IMR-90 (cell line): ENCODE results near the gene SUDS3. TPM values are rescaled to one million over a fixed set of nuclear protein-coding genes. Genes with fewer than 3 reads are reported as not detected.

ENCODE experiments used
- ATAC-seq: fragments of 200-7000 bp; cut with Tn5 transposase; 2 replicates; pipeline ENCODE4 v1.9.1; 2020; ENCODE audit warnings: low read depth, mild to moderate bottlenecking, moderate library complexity
- BruUV-seq: library from RNA; stranded (reverse); fragments of 400-500 nt; replicated peaks from 2 replicates; lab custom pipeline; 2021; lab: Mats Ljungman, UMichigan
- CTCF ChIA-PET: fragments of 300-600 bp; formaldehyde crosslinking; extraction: SDS; loops from one replicate; lab custom pipeline; 2021; ENCODE audit warnings: antibody characterized with exemption; lab: Yijun Ruan, JAX
- POLR2A ChIA-PET: fragments of 300-600 bp; sonication (Branson Sonifier 250); formaldehyde crosslinking; loops from one replicate; lab custom pipeline; 2022; ENCODE audit warnings: antibody characterized with exemption; ENCODE audit not compliant: unreplicated experiment; lab: Charles Lee
- DNase-seq: peaks from one replicate; pipeline ENCODE4 v3.0.0; 2013
- H2AFZ ChIP-seq: replicated peaks from 2 replicates; pipeline ENCODE3; 2013; ENCODE audit warnings: low read length, mild to moderate bottlenecking; ENCODE audit not compliant: poor library complexity
- H2AK5ac ChIP-seq: 2 replicates; pipeline ENCODE4 v1.6.1; 2013; ENCODE audit warnings: low read depth, low read length, inconsistent platforms
- H2AK9ac ChIP-seq: replicated peaks from 2 replicates; pipeline ENCODE3; 2013; ENCODE audit warnings: mild to moderate bottlenecking, low read depth, low read length, moderate library complexity; ENCODE audit not compliant: poor library complexity
- H2BK120ac ChIP-seq: 2 replicates; pipeline ENCODE4 v1.6.1; 2013; ENCODE audit warnings: low read depth, low read length, inconsistent platforms
- H2BK15ac ChIP-seq: 3 replicates; pipeline ENCODE4 v1.6.1; 2013; ENCODE audit warnings: low read depth, low read length, inconsistent platforms
- H2BK20ac ChIP-seq: 2 replicates; pipeline ENCODE4 v1.6.1; 2013; ENCODE audit warnings: low read depth, mild to moderate bottlenecking, inconsistent platforms, low read length, moderate library complexity
- H2BK5ac ChIP-seq: 2 replicates; pipeline ENCODE4 v1.6.1; 2013; ENCODE audit warnings: mild to moderate bottlenecking, low read depth, low read length, inconsistent platforms; ENCODE audit not compliant: poor library complexity, severe bottlenecking
- H3K14ac ChIP-seq: replicated peaks from 2 replicates; pipeline ENCODE4 v1.6.1; 2013; ENCODE audit warnings: low read depth, low read length, inconsistent platforms
- H3K18ac ChIP-seq: 2 replicates; pipeline ENCODE4 v1.6.1; 2013; ENCODE audit warnings: low read depth, low read length, control low read depth
- H3K23ac ChIP-seq: 2 replicates; pipeline ENCODE4 v1.6.1; 2013; ENCODE audit warnings: low read depth, low read length, inconsistent platforms
- H3K27ac ChIP-seq: 2 replicates; pipeline ENCODE4 v1.5.1; 2013; ENCODE audit warnings: mild to moderate bottlenecking, control low read depth, low read length; ENCODE audit not compliant: insufficient read depth
- H3K27me3 ChIP-seq: 2 replicates; pipeline ENCODE4 v1.6.1; 2013; ENCODE audit warnings: low read length; ENCODE audit not compliant: control insufficient read depth, insufficient read depth
- H3K36me3 ChIP-seq: 2 replicates; pipeline ENCODE4 v1.6.1; 2013; ENCODE audit warnings: low read length, mixed read lengths; ENCODE audit not compliant: control insufficient read depth, insufficient read depth
- H3K4ac ChIP-seq: 2 replicates; pipeline ENCODE4 v1.6.1; 2013; ENCODE audit warnings: low read depth, low read length, inconsistent platforms
- H3K4me1 ChIP-seq: 2 replicates; pipeline ENCODE4 v1.6.1; 2013; ENCODE audit warnings: low read length, mixed read lengths; ENCODE audit not compliant: control insufficient read depth, insufficient read depth
- H3K4me2 ChIP-seq: 2 replicates; pipeline ENCODE4 v1.6.1; 2013; ENCODE audit warnings: low read depth, mild to moderate bottlenecking, control low read depth, low read length, moderate library complexity
- H3K4me3 ChIP-seq: 2 replicates; pipeline ENCODE4 v1.5.1; 2013; ENCODE audit warnings: low read depth, mild to moderate bottlenecking, control low read depth, low read length, moderate library complexity; ENCODE audit not compliant: insufficient read depth
- H3K56ac ChIP-seq: 2 replicates; pipeline ENCODE4 v1.6.1; 2013; ENCODE audit warnings: low read length, inconsistent platforms; ENCODE audit not compliant: insufficient read depth; ENCODE audit errors: extremely low read depth
- H3K79me1 ChIP-seq, 2 experiments: 2 replicates each; pipeline ENCODE4 v1.6.1; 2013; ENCODE audit warnings: low read length in 2 of 2, inconsistent platforms in 1 of 2, low read depth in 1 of 2
- H3K9ac ChIP-seq: 2 replicates; pipeline ENCODE4 v1.6.1; 2013; ENCODE audit warnings: low read depth, low read length, control low read depth
- H3K9me1 ChIP-seq: 2 replicates; pipeline ENCODE4 v1.6.1; 2013; ENCODE audit warnings: low read length, inconsistent platforms; ENCODE audit not compliant: insufficient read depth
- H3K9me3 ChIP-seq: 2 replicates; pipeline ENCODE4 v1.6.1; 2013; ENCODE audit warnings: low read length; ENCODE audit not compliant: control insufficient read depth, insufficient read depth
- H4K20me1 ChIP-seq: 2 replicates; pipeline ENCODE4 v1.6.1; 2013; ENCODE audit warnings: low read length, inconsistent platforms; ENCODE audit not compliant: insufficient read depth
- H4K5ac ChIP-seq: 2 replicates; pipeline ENCODE4 v1.6.1; 2013; ENCODE audit warnings: mild to moderate bottlenecking, low read depth, low read length, control low read depth
- H4K8ac ChIP-seq, 2 experiments: 2 replicates each; pipeline ENCODE4 v1.6.1; 2013; ENCODE audit warnings: low read depth in 2 of 2, low read length in 2 of 2, control low read depth in 1 of 2, inconsistent platforms in 1 of 2
- H4K91ac ChIP-seq: 2 replicates; pipeline ENCODE4 v1.6.1; 2013; ENCODE audit warnings: low read depth, low read length, inconsistent platforms; ENCODE audit not compliant: insufficient read depth
- BHLHE40 ChIP-seq: fragments of 150-350 bp; IDR thresholded peaks from 2 replicates; pipeline ENCODE4 v1.6.1; 2016; ENCODE audit warnings: mild to moderate bottlenecking, low read depth, low read length
- CEBPB ChIP-seq: IDR thresholded peaks from 2 replicates; pipeline ENCODE4 v1.6.1; 2012; ENCODE audit warnings: low read depth, low read length, improper control_type of control experiment
- CHD1 ChIP-seq: IDR thresholded peaks from 2 replicates; pipeline ENCODE4 v1.6.1; 2012; ENCODE audit warnings: low read depth, low read length, improper control_type of control experiment
- ELK1 ChIP-seq: fragments of 150-350 bp; IDR thresholded peaks from 2 replicates; pipeline ENCODE4 v1.6.1; 2016; ENCODE audit warnings: low read depth, mild to moderate bottlenecking, low read length, moderate library complexity, borderline replicate concordance
- MAFK ChIP-seq: IDR thresholded peaks from 2 replicates; pipeline ENCODE4 v1.6.1; 2012; ENCODE audit warnings: low read depth, low read length, improper control_type of control experiment
- MXI1 ChIP-seq: IDR thresholded peaks from 2 replicates; pipeline ENCODE4 v1.6.1; 2012; ENCODE audit warnings: low read depth, mild to moderate bottlenecking, low read length, moderate library complexity, borderline replicate concordance
- RAD21 ChIP-seq: IDR thresholded peaks from 2 replicates; pipeline ENCODE4 v1.6.1; 2012; ENCODE audit warnings: low read length, improper control_type of control experiment
- RFX5 ChIP-seq: IDR thresholded peaks from 2 replicates; pipeline ENCODE4 v1.8.0; 2012; ENCODE audit warnings: low read depth, mild to moderate bottlenecking, low read length, moderate library complexity
- SMC3 ChIP-seq: fragments of 150-350 bp; IDR thresholded peaks from 2 replicates; pipeline ENCODE4 v1.6.1; 2016; ENCODE audit warnings: low read depth, mild to moderate bottlenecking, antibody characterized with exemption, low read length, moderate library complexity
- dilution Hi-C: fragments of 300-500 bp; cut with HindIII; formaldehyde crosslinking; loops from one replicate; pipeline ENCODE4 v1.14.3; 2018; ENCODE audit warnings: low sequenced_read_pairs; ENCODE audit not compliant: unreplicated experiment
- in situ Hi-C: fragments of 300-500 bp; cut with MboI; formaldehyde crosslinking; loops from 3 replicates; pipeline ENCODE4 v1.14.3; 2019; ENCODE audit warnings: low sequenced_read_pairs, inconsistent platforms, mixed read lengths
- intact Hi-C: fragments of 100-400 bp; cut with micrococcal nuclease; formaldehyde crosslinking; loops from 2 replicates; pipeline ENCODE4 v1.10.0; 2022
- polyA plus RNA-seq, 3 experiments: library from polyadenylated mRNA; depleted of rRNA; stranded (reverse); fragments of >200 nt; gene quantifications; 2 replicates each; pipeline ENCODE4 v1.2.3, GENCODE V29; 2012; ENCODE audit warnings: low replicate concordance in 1 of 3
- total RNA-seq: library from RNA; depleted of rRNA; stranded (reverse); fragments of >200 nt; gene quantifications from 2 replicates; pipeline ENCODE4 v1.2.3, GENCODE V29; 2012
- TF ChIP-seq, protein P1 (sequence below): conservative IDR thresholded peaks from 2 replicates; pipeline ENCODE4 v1.5.1; 2012; ENCODE audit warnings: mild to moderate bottlenecking, low read depth, low read length, improper control_type of control experiment
- TF ChIP-seq, protein P2 (sequence below): fragments of 150-350 bp; IDR thresholded peaks from 2 replicates; pipeline ENCODE4 v1.6.1; 2017; ENCODE audit warnings: mild to moderate bottlenecking, antibody characterized with exemption, low read length, low read depth

SUDS3 gene
- total and polyA plus RNA-seq, 2 of the 4 experiments (the other 2 are of a cell fraction): 13.4 to 13.8 TPM

DNA sequence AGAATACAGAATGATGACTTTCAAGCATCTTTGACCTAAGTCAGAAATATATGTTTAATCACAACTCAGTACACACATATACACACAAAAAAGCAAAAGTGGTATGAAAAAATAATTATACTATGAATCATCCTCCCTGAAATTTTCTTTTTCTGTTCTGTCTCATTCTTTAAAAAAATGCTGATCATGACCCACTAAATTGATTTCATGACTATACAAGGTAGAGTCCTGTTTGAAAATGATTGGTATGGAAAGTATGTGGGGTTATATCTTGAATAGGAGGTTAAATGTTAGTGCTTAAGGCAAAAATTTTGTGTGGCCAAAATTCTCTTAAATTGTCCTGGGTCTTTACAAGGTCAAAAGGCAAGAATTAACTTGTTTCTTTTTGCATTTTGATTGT, 80.4 kb downstream of the SUDS3 start:
- ATAC-seq (no peak), DNase-seq (no peak)
- Histone ChIP-seq H3K79me1 (no peaks in the 10 kb centered on the region), H4K5ac (no peak overlapping the region), H2BK5ac (no peak overlapping the region), H2AK9ac (no peak overlapping the region), H2BK20ac (no peak overlapping the region), H3K9ac (no peak overlapping the region), H3K4me1 (no peaks in the 10 kb centered on the region), H2BK120ac (no peak overlapping the region), H4K91ac (no peak overlapping the region), H4K8ac (no peak overlapping the region), H3K4ac (no peak overlapping the region), H2AFZ (no peak overlapping the region), H3K9me3 (no peaks in the 10 kb centered on the region; the same call in 1 of the 2 replicates), H4K20me1 (no peaks in the 10 kb centered on the region), H3K4me3 (no peak overlapping the region), H3K14ac (no peak overlapping the region), H3K23ac (no peak overlapping the region), H2BK15ac (no peak overlapping the region), H3K36me3 (no peaks in the 10 kb centered on the region), H3K27me3 (no peaks in the 10 kb centered on the region), H2AK5ac (no peak overlapping the region), H3K18ac (no peak overlapping the region), H3K4me2 (no peak overlapping the region), H3K9me1 (no peaks in the 10 kb centered on the region), H3K56ac (no peak overlapping the region), H3K27ac (no peak overlapping the region)
- dilution Hi-C loops (no loop called here), in situ Hi-C loops (no loop called here), intact Hi-C loops (no loop called here)
- ChIA-PET CTCF (no interaction called here), POLR2A (no interaction called here)
- TF ChIP-seq, protein P1, sequence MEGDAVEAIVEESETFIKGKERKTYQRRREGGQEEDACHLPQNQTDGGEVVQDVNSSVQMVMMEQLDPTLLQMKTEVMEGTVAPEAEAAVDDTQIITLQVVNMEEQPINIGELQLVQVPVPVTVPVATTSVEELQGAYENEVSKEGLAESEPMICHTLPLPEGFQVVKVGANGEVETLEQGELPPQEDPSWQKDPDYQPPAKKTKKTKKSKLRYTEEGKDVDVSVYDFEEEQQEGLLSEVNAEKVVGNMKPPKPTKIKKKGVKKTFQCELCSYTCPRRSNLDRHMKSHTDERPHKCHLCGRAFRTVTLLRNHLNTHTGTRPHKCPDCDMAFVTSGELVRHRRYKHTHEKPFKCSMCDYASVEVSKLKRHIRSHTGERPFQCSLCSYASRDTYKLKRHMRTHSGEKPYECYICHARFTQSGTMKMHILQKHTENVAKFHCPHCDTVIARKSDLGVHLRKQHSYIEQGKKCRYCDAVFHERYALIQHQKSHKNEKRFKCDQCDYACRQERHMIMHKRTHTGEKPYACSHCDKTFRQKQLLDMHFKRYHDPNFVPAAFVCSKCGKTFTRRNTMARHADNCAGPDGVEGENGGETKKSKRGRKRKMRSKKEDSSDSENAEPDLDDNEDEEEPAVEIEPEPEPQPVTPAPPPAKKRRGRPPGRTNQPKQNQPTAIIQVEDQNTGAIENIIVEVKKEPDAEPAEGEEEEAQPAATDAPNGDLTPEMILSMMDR: no peak
- no peak for TF ChIP-seq MAFK
- TF ChIP-seq SMC3: no peak
- TF ChIP-seq ELK1: no peak
- TF ChIP-seq, protein P2, sequence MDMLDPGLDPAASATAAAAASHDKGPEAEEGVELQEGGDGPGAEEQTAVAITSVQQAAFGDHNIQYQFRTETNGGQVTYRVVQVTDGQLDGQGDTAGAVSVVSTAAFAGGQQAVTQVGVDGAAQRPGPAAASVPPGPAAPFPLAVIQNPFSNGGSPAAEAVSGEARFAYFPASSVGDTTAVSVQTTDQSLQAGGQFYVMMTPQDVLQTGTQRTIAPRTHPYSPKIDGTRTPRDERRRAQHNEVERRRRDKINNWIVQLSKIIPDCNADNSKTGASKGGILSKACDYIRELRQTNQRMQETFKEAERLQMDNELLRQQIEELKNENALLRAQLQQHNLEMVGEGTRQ: no peak
- no peak for TF ChIP-seq RAD21
- TF ChIP-seq MXI1: no peak
- no peak for TF ChIP-seq CHD1
- no peak for TF ChIP-seq BHLHE40
- no peak for TF ChIP-seq RFX5
- TF ChIP-seq CEBPB: no peak
- no TSS peak for BruUV-seq
